Measurements from ENCODE around the gene PEX14. TPM values are rescaled to one million over a fixed set of nuclear protein-coding genes. Genes with fewer than 3 reads are reported as not detected.

The PEX14 gene
- total and polyA plus RNA-seq, 9 of the 15 experiments (the other 6 are each of a cell fraction or from before 2014, with no cell fraction given), result 2.6 to 45.7 (median 22.7) TPM

DNA sequence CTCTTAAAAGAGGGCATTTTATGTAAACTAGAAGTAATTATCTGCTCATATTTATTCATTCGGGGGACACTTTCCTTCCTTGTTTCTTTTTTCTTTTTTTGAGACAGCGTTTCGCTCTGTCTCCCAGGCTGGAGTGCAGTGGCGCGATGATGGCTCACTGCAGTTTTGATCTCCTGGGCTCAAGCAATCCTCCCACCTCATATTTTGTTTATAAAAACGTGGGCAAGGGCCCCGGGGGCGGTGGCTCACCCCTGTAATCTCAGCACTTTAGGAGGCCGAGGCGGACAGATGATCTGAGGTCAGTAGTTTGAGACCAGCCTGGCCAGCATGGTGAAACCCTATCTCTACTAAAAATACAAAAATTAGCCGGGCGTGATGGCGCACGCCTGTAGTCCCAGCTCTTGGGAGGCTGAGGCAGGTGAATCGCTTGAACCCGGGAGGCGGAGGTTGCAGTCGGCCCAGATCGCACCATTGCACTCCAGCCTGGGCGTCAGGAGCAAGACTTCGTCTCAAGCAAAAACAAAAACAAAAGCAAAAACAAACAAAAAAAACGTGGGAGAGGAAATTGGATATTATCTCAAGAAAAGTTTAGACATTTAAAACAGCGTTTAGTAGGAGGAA is 1.5 kb upstream of the PEX14 start:
- H3K79me2 ChIP-seq (ENCODE audit: control insufficient read depth, insufficient read depth, low read length), result peaks cover 54% of the 10 kb centered on the region
- no peak for FAIRE-seq
- peak overlapping the region; percentile 91 for H3K4me2 ChIP-seq (ENCODE audit: insufficient read depth, low read length)
- intact Hi-C loops (cut with micrococcal nuclease) (loop anchor here (5.0 kb wide), 1 partner anchor 96 kb away; no protein-coding TSS in a partner anchor), in situ Hi-C loops (cut with MboI) (no loop called here)
- peak overlapping the region; percentile 90 for H3K27ac ChIP-seq (ENCODE audit: extremely low read depth, low read depth, low read length)
- peaks cover 37% of the 10 kb centered on the region for H3K36me3 ChIP-seq (ENCODE audit: control insufficient read depth, insufficient read depth, low read length)
- no peaks in the 10 kb centered on the region for H3K9me1 ChIP-seq (ENCODE audit: control insufficient read depth, insufficient read depth, low read length)
- no peaks in the 10 kb centered on the region for H3K9me3 ChIP-seq (replicated peaks; ENCODE audit: control insufficient read depth, insufficient read depth, low read depth, low read length)
- H3K4me1 ChIP-seq (replicated peaks in 1 of 2; ENCODE audit: control insufficient read depth in 2 of 2, insufficient read depth in 2 of 2, low read length in 2 of 2), result peaks cover 24 to 26% of the 10 kb centered on the region in 2 experiments; a peak in 4 of 5 replicates
- H3K4me3 ChIP-seq, result peak overlapping the region; percentile 59
- ChIA-PET CTCF (ENCODE audit: low intra/inter-chr PET ratio) (no interaction called here), POLR2A (interaction anchor here (0.6 to 2.1 kb wide), 8 partner anchors 11 to 312 kb away, joined by 3 to 9 read pairs (median 3); no protein-coding TSS in a partner anchor)
- WGBS (ENCODE audit: insufficient coverage, low coverage, missing lambda C conversion rate), result 11% methylated on average over 23 of the region's 23 CpGs
- peak in 1 of 4 experiments; percentile 67 for DNase-seq (ENCODE audit: extremely low read depth in 1 of 4, low spot score in 3 of 4)
- no peaks in the 10 kb centered on the region for H4K20me1 ChIP-seq (replicated peaks; ENCODE audit: control insufficient read depth, insufficient read depth, low read length)
- no TSS peak for BruUV-seq (replicated peaks)
- peak overlapping the region; percentile 84 for H2AFZ ChIP-seq (ENCODE audit: low read depth, low read length)
- no peaks in the 10 kb centered on the region for H3K27me3 ChIP-seq (ENCODE audit: control insufficient read depth in 2 of 2, insufficient read depth in 2 of 2, low read length in 2 of 2)
- ATAC-seq, result peak; percentile 2; the same call in 1 of the 3 replicates
- H3K9ac ChIP-seq (ENCODE audit: insufficient read depth in 1 of 2, low read depth in 2 of 2, low read length in 2 of 2), result peak overlapping the region; percentile 63 to 82
- TF ChIP-seq, protein P1, sequence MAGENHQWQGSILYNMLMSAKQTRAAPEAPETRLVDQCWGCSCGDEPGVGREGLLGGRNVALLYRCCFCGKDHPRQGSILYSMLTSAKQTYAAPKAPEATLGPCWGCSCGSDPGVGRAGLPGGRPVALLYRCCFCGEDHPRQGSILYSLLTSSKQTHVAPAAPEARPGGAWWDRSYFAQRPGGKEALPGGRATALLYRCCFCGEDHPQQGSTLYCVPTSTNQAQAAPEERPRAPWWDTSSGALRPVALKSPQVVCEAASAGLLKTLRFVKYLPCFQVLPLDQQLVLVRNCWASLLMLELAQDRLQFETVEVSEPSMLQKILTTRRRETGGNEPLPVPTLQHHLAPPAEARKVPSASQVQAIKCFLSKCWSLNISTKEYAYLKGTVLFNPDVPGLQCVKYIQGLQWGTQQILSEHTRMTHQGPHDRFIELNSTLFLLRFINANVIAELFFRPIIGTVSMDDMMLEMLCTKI (IDR thresholded peaks at IDR 0.05; ENCODE audit: partially characterized antibody), result no peak
- TF ChIP-seq NONO (IDR thresholded peaks at IDR 0.05; ENCODE audit: low read depth in 2 of 2, low read length in 1 of 2), result no peak
- TF ChIP-seq HDAC6 (IDR thresholded peaks at IDR 0.05; ENCODE audit: low read depth, low read length), result no peak
- TF ChIP-seq ZKSCAN1 (IDR thresholded peaks at IDR 0.05; ENCODE audit: low read depth, low read length), result no peak
- no peak for TF ChIP-seq VEZF1 (CRISPR knock-in tag; IDR thresholded peaks at IDR 0.05)
- TF ChIP-seq EHMT2 (IDR thresholded peaks at IDR 0.05), result no peak
- no peak for TF ChIP-seq ZBTB7A (IDR thresholded peaks at IDR 0.05; ENCODE audit: borderline replicate concordance, control insufficient read depth, low read depth, low read length)
- TF ChIP-seq HSF4 (CRISPR knock-in tag; IDR thresholded peaks at IDR 0.05; ENCODE audit: borderline replicate concordance), result no peak
- no peak for TF ChIP-seq ZBED1 (IDR thresholded peaks at IDR 0.05)
- TF ChIP-seq BDP1 (IDR thresholded peaks at IDR 0.05; ENCODE audit: insufficient read depth, insufficient read length), result no peak
- TF ChIP-seq, protein P2, sequence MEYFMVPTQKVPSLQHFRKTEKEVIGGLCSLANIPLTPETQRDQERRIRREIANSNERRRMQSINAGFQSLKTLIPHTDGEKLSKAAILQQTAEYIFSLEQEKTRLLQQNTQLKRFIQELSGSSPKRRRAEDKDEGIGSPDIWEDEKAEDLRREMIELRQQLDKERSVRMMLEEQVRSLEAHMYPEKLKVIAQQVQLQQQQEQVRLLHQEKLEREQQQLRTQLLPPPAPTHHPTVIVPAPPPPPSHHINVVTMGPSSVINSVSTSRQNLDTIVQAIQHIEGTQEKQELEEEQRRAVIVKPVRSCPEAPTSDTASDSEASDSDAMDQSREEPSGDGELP (CRISPR knock-in tag; IDR thresholded peaks at IDR 0.05; ENCODE audit: borderline replicate concordance), result no peak; the same call in 1 of the 2 replicates
- no peak for TF ChIP-seq SMAD4 (CRISPR knock-in tag; conservative IDR thresholded peaks at IDR 0.05)
- TF ChIP-seq ZFP36 (IDR thresholded peaks at IDR 0.05; ENCODE audit: low read depth, low read length, partially characterized antibody), result no peak
- no peak for TF ChIP-seq ZSCAN32 (CRISPR knock-in tag; IDR thresholded peaks at IDR 0.05)
- TF ChIP-seq CXXC5 (CRISPR knock-in tag; IDR thresholded peaks at IDR 0.05), result peak; percentile 26
- TF ChIP-seq IRF2 (CRISPR knock-in tag; IDR thresholded peaks at IDR 0.05), result no peak
- TF ChIP-seq, protein P3, sequence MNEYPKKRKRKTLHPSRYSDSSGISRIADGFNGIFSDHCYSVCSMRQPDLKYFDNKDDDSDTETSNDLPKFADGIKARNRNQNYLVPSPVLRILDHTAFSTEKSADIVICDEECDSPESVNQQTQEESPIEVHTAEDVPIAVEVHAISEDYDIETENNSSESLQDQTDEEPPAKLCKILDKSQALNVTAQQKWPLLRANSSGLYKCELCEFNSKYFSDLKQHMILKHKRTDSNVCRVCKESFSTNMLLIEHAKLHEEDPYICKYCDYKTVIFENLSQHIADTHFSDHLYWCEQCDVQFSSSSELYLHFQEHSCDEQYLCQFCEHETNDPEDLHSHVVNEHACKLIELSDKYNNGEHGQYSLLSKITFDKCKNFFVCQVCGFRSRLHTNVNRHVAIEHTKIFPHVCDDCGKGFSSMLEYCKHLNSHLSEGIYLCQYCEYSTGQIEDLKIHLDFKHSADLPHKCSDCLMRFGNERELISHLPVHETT (CRISPR knock-in tag; conservative IDR thresholded peaks at IDR 0.05 in 1 of 2, IDR thresholded peaks at IDR 0.05 in 1 of 2), result no peak
